Adrenal gland (tissue), 12 donors: ENCODE results near the gene ITPR1. TPM values are rescaled to one million over a fixed set of nuclear protein-coding genes. Genes with fewer than 3 reads are reported as not detected.

Experiments used
- polyA plus RNA-seq, 3 donors: library from polyadenylated mRNA; stranded (reverse); fragments of 200-250 nt in 2 of 3; fragments of 350-450 nt in 1 of 3; fragmentation: Illumina TruSeq in 1 of 3; extraction: RNeasy Lipid Tissue Mini Kit (QIAGEN cat#74804) in 1 of 3; gene quantifications; one replicate each; pipeline ENCODE4 v1.2.3, GENCODE V29; 2013 to 2014
- total RNA-seq, 9 donors: library from RNA; depleted of rRNA in 4 of 9; stranded (reverse); fragments of >200 nt in 4 of 9; fragments of 120-200 nt in 1 of 9; fragmentation: NEBNext Ultra II Directional in 1 of 9; extraction: Animal tissue kit (Norgen Biotek cat#: 25700) in 1 of 9; gene quantifications; one replicate each; pipeline versions ENCODE4 v1.1.0 to v1.2.4, GENCODE V29; 2013 to 2023
- donor health status: healthy with polysubstance abuse.
- donor health status: Bipolar disorder and iron deficiency.
- donor health status: DM: yes; HTN: yes; CAD: no.
- donor health status: DM: no; HTN: no; CAD: no.
- donor health status: DM: no; HTN: no; CAD: no.
- donor health status: DM: yes; HTN: yes; CAD: no.

The ITPR1 gene
- total and polyA plus RNA-seq, 12 donors, result 21.6 to 198 (median 76.6) TPM

Other genes with a start within 250 kb of the ITPR1 start
- gene SETMAR, start 190.0 kb upstream of the ITPR1 start, total RNA-seq, result 10 to 100 TPM; 11.5 to 40.4 (median 20.6) TPM
- 10 to 100 TPM; 23.7 to 53.7 (median 29.4) TPM for gene SETMAR, start 190.0 kb upstream of the ITPR1 start, polyA plus RNA-seq
- gene SUMF1, start 26.1 kb upstream of the ITPR1 start, total RNA-seq, result 100 to 1,000 TPM in 1 of 9 donors, 10 to 100 TPM in 8; 27.0 to 109 (median 43.8) TPM
- 10 to 100 TPM in 2 of 3 donors, 1 to 10 TPM in 1; 8.0 to 23.3 (median 11.5) TPM for gene SUMF1, start 26.1 kb upstream of the ITPR1 start, polyA plus RNA-seq